ENCODE measurements around the gene HMCES.

Gene HMCES

GRCh38 chr3:129305592-129306091 is 27.0 kb downstream of the HMCES start:
- peak; percentile 99 for DNase-seq

DNA sequence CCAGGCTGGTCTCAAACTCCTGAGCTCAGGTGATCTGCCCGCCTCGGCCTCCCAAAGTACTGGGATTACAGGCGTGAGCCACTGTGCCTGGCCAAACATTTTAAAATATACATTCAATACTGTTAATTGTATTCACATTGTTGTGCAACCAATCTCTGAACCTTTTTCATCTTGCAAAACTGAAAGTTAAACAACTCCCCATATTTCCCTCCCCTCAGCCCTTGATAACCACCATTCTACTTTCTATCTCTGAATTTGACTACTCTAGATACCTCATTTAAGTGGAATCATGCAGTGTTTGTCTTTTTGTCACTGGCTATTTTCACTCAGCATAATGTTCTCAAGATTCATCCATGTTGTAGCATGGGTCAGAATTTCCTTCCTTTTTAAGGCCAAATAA is 30.0 kb downstream of the HMCES start:
- DNase-seq, result no peak

GRCh38 chr3:129310111-129311011 is 31.7 kb downstream of the HMCES start:
- no peak for DNase-seq

DNA sequence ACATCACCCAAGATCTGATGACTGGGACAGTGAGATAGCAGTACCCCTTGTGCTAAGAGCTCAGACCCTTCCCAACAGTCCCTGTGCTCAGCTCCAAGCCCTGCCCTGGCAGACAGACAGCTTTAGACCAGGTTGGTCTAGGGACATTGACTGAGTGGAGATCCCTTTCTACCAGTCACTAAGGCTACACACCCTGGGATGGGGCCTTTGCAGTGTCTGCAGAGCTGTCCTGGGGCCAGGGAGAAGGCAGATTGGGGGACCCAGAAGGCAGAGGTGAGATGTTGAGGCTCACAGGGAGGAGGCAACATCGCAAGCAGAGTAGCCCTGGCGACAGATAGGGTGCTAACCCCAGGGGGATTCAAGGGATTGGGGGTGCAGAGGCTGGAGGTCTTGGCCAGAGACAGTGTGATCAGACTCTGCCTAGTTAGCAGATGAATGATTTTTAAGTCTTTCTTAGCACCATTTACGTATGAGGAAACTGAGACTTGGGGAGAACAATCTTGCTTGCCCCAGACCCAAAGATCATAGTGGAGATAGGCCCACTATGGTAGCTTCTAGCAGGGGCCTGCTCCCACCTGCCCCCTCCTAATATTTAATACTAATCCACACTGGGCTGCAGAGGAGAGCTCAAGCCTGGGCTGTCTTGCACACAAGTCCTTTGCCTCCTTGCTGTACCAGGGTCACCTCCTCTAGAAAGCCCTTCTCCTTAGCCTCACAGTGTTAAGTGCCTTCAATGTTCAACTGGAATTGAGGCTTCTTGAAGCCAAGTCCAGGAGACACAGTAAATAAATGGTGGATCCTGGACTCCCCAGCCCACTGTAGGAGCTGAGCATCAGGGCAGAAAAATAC is 32.6 kb downstream of the HMCES start:
- DNase-seq, result no peak

DNA sequence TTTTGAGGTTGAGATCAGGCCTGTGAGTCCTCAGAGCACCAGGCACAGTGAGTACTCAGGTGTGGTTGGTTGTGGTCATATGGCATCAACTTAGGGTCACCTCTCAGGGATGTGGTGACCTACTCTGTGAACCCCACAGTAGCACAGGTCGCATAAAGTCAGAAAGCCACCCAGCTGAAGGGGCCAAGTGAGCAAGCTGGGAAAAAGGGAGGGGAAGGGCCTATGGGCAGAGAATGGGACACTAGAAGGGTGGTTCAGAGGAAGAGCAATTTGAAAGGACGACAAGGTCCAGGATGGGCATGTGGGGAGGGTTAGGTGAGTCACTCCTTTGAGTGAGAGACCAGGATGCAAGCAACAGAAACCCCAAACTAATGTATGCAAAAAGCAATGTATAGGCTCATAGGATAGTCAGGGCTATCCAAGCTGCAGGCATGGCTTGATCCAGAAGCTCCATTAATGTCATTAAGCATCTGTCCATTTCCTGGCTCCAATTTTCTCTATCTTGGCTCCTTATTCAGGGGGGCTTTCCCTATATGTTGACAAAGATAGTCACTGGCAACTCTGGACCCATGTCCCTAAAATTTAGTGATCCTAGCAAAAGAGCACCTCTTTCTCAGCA is 33.5 kb downstream of the HMCES start:
- no peak for DNase-seq

- DNase-seq, result peak; percentile 29
Observed at GRCh38 chr3:129312671-129313414, 34.2 kb downstream of the HMCES start.

DNA sequence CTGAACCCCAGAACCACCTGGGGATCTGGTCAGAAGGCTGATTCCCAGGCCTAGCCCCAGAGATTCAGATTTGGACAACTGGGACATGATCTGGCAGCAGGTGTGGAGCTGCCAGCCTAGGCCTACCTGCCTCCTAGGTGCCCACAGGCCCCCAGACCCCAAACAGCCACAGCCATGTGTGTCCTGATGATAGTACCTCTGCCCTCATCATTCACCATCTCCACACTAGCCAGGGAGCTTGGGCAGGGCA is 34.7 kb downstream of the HMCES start:
- no peak for DNase-seq

GRCh38 chr3:129313665-129314385 is 35.2 kb downstream of the HMCES start:
- DNase-seq, result no peak

GRCh38 chr3:129314386-129315222 is 35.9 kb downstream of the HMCES start:
- DNase-seq, result peak; percentile 98

GRCh38 chr3:129315223-129315997 is 36.7 kb downstream of the HMCES start:
- DNase-seq, result peak; percentile 13

- DNase-seq, result no peak
Observed at GRCh38 chr3:129315998-129316247, 37.3 kb downstream of the HMCES start.

DNA sequence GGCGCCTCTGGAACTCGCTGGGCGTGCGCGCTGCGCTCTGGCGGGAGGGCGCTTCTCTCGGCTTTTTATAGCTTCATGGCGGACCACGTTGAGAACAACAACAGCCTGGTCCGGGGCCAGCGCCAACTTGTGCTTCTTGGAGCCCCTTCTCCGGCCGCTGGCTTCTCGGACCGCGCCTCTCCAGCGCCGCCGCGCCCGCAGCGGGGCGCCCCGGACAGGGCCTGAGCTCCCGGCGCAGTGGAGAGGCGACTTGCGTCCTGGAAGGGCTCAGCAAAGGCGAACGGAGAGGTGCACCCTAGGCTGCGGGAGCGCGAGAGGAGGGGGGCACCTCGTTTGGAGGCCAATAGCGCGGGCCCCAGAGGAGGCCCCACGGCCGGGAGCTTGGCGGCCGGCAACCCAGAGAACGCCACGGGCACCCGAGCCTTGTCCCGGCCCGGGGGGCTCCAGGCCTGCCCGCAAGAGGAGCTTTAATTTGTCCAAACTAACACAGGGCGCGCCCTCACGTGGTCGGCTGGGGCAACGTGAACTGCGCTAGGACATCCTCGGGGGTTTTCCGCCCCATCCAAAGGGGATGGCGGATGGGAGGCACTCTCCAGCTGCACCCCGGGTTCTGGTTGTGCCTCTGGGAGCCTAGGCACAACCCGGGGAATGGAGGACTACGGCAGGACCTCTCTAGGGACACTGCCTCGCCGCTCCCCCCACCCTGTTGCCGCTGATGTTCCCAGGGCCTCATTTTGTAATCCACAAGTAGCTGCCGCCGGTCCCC is 37.8 kb downstream of the HMCES start:
- peak; percentile 85 for DNase-seq

GRCh38 chr3:129317014-129317771 is 38.5 kb downstream of the HMCES start:
- DNase-seq, result no peak

GRCh38 chr3:129317848-129318247 is 39.2 kb downstream of the HMCES start:
- no peak for DNase-seq

DNA sequence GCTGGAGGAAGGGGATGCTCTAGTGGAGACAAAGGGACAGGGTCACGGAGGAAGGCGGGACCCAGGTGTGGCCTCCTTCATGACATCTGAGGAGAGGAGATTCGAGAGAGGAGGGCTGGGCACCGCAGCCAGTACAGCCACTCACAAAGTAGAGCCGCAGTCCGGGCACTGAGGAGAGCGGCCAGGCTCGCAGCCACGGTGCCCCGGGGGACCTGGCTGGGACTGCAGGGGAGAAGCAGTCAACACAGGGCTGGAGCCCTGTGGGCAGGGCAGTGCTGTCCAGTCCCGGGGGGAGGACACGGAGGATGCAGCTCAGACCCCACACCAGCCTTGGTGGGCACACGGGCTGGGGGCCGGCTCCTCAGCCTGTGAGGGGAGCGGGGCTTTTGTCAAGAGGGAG is 40.3 kb downstream of the HMCES start:
- no peak for DNase-seq

- no peak for DNase-seq
Observed at GRCh38 chr3:129320261-129320660, 41.6 kb downstream of the HMCES start.

GRCh38 chr3:129320825-129321487 is 42.3 kb downstream of the HMCES start:
- no peak for DNase-seq

DNA sequence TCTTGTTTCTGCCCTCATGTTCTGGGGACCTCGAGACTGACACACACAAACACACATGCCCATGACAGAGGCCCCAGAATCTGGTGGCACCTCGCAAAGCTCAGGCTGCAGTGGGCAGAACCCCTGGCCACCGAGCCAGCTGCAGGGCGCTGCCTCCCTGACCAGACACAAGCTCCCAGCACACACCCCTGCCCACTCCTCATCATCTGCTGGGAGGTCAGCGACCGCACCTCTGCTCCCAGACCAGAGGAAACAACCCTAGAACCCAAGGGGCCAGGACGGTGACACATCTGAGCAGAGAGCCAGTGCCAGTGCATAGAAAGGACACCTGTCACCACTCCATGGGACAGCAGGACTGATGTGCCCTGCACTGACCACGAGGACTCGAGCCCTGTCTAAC is 43.2 kb downstream of the HMCES start:
- no peak for DNase-seq
